Measurements from ENCODE around the gene LRIT3. TPM values are rescaled to one million over a fixed set of nuclear protein-coding genes. Genes with fewer than 3 reads are reported as not detected.
"Not testable (repeated sequence)": the region's sequence is repeated elsewhere in the genome, so short reads cannot be mapped to it uniquely, and the experiment has no call there.

The LRIT3 gene
- polyA plus RNA-seq, 1 donor = 1.4 TPM

DNA sequence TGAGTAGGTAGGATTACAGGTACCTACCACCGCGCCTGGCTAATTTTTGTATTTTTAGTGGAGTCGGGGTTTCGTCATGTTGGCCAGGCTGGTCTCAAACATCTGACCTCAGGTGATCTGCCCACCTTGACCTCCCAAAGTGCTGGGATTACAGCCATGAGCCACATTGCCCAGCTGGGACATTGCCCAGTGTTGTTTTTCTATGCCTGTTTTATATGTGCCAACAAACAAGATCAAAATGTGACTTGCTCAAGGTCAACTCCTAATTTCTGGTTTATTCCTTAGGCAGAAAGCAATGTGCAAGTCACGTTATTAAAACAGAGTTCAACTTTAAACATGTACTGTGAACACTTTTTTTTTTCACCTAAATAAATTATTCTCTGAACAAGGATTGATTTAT lies 2.7 kb downstream of the LRIT3 start:
- no peak for DNase-seq

DNA sequence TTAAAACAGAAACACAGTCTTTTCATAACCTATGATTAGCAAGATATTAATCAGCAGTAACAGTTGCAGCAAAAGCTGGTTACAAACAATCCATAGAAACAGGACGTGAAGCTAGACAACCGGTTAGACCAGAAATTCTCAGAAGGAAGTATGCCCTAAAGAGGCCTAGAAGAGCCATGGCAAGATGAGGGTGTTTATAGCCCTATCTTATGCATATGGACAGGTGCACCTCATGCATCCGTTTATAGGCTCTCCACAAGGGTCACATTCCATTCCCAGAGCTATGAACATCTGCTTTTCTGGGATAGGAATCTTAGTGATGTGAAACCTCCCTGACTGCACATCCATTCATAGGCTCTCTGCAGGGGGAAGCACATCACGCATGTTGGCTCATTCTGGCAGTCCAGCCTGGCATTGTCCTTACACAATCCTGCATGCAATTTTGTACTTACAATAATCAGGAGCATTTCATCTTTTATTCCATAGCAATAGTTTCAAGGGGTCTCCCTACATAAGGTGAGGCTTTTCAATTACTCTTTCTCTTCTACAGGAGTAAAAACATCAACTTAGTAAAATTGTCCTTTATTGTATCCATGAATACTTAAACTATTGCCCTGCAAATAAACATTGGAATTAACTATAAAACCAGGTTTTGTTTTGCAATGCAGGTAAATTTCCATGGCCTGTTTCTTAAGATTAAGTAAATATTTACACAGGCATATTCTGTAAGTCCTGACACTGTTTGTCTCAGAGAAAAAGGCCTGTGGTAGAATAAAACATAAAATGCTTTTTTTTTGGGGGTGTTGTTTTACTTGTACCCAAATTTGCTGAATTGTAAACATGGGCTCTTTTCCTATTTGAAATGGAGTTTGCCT lies 11.8 kb downstream of the LRIT3 start:
- DNase-seq = not testable (repeated sequence)

DNA sequence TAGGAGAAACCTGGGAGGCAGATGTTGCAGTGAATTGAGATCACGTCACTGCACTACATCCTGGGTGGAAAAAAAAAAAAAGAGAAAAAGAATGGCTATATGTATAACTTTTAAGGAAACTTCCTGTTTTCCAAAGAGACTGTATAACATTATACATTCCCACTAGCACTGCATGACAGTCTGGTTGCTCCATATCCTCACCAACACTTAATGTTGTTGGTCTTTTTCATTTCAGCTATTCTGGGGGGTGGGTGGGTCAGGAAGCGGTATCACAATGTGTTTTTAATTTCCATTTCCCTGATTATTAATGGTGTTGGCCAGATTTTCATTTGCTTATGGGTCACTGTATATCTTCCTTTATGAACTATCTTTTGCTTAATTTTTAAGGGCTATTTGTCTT lies 13.4 kb downstream of the LRIT3 start:
- DNase-seq = no peak

DNA sequence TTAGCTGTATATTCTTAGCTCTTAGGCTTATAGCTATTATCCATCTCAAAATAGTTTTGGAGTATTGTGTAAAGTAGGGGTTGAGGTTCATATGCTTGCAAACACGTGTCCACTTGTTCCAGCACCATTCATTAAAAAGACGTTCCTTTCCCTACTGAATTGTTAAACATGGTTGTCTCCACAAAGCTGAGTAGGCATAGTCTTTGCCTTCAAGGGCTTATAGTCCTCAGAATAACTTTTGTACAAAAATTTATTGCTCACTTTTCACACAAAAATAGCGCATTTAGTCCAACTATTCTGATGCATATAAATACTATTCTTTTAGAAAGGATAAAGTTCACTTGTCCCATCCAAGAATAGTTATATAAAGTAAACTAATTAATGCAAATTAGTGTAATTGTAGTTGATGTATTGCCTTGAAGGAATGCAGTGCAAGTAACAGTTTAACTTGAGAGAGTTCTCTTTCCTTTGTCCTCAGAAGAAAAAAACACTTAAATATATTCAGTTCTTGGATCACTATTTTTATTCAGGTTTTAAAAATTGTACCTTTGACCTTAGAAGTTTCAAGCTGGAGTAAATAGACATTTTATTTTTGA lies 14.1 kb downstream of the LRIT3 start:
- no peak for DNase-seq

DNA sequence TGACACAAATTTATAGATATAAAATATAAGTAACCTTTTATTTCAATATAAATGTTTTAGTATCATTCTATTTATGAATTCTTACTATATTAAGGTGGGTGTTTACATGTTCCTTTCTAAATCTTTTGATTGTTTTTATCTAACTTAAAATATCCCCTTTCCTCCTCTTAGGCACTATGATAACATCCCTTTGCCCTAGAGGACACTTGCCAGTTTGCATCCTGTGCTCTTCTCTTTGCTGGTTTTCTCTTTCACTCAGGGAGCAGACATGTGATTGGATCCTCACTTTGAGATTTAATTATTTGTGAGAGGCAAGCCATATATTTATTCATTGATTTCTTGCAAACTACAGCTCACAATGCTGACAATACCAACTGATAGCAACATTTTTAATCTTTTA lies 16.2 kb downstream of the LRIT3 start:
- no peak for DNase-seq

DNA sequence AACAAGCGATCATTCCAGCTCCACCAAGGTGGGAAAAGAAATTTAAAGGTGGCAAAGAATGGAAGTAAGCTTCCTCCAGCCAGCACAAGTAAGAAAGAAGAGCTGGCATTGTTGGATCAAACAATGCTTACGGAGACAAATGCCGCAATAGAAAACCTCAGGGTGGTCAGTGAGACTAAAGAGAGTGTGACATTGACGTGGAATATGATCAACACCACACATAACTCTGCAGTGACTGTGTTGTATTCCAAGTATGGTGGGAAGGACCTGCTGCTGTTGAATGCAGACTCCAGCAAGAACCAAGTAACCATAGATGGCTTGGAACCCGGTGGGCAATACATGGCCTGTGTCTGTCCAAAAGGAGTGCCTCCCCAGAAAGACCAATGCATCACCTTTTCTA lies 22.2 kb downstream of the LRIT3 start:
- DNase-seq = no peak

DNA sequence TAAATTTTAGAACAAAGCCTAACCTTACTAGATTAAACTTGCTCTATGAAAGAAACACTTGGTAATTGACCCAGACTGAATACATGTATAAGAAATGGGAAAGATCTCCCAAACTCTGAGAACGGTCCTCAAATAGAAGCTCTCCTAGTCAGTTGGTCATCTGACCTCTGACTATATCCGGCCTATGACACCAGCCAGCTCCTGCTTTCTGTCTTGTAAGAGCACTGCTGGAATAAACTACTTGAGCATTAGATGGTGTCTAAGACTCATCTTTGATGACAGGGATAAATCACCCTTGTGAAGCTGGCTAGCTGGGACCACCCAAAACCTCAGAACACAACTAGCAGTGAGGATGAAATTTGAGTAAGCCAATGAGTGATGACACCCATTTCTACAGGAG lies 24.2 kb downstream of the LRIT3 start:
- no peak for DNase-seq

DNA sequence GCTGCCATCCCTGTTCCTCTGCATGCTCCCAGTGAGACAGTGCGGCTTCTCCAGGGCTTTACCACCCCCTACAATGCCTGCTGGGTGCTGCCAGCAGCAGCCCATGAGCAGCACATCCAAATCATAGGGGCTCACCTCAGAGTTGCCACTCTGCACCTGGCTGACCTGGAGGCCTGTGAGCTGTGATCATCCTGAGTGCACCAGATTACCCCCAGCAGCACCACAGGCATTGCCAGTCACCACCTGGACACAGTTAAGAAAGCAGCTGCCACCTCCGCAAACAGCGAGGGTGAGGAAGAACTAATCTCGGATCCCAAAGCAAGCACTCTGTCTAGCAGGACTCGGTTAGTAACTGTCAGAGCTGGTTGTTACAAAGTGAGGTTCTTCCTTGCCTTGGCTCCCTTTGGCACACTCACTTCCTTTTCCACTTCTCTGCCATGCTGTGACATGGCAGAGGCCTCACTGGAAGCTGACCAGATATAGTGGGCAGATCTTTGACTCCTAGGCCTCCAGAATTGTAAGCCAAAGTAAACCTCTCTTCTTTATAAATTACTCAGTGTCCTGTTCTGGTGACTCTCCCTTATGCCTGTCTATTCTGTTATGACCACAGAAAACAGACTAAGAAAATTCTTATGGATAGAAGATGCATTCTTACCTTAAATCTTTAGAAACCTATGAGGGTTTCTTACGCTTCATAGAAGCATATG lies 25.2 kb downstream of the LRIT3 start:
- DNase-seq = no peak

DNA sequence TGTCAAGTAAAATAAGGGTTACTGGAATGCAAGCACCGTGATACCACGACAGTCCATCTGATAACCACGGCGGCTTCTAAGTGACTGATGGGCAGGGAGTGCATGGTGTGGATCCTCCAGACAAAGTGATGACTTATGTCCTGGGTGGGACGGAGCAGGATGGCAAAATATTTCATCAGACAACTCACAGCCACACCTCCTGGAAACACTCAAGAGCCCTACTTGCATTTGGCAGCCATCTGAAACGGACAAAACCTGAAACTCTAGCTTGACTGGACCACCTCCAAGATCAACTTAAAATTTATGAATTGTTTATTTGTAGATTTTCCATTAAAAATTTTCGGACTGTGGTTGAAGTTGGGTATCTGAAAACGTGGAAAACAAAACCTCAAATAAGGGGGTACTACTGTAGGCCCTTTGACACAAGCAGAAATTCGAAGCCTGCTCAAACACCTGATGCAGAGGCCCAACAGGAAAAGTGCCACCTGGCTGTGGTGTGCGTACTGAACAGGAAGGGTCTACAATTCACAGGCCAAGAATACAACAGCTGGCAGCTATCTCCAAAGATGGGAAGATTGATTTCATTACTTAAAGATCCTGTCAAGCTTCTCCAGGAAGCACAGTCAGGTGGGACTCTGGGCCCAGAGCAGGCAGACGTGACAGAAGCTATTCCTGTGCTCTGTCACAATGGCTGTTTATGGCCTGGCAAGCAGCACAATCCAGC lies 26.0 kb downstream of the LRIT3 start:
- DNase-seq = no peak

DNA sequence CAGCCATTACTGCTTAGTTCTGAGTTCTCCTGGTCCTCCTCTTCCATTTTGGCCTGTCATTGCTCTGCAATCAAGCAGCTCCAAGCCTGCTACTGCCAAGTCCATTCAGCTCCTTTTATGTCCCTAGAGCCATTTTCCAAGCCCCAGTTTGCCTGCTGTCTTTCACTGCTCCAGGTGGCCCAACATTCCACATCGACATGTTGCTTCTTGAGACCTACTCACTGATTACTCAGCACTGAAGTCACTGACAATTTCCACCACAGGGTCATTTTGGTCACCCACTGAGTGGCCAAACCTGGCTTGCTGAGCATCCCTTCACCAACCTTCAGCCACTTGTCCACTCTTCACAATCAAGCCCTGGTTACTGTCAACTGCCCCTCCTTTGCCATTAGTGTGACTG lies 27.2 kb downstream of the LRIT3 start:
- no peak for DNase-seq

DNA sequence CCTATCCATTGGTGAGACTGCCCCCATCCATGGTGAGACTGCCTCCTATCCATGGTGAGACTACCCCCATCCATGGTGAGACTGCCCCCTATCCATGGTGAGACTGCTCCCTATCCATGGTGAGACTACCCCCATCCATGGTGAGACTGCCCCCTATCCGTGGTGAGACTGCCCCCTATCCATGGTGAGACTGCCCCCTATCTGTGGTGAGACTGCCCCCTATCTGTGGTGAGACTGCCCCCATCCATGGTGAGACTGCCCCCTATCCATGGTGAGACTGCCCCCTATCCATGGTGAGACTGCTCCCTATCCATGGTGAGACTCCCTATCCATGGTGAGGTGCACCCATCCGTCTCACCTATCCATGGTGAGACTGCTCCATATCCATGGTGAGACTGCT lies 27.6 kb downstream of the LRIT3 start:
- DNase-seq = not testable (repeated sequence)

DNA sequence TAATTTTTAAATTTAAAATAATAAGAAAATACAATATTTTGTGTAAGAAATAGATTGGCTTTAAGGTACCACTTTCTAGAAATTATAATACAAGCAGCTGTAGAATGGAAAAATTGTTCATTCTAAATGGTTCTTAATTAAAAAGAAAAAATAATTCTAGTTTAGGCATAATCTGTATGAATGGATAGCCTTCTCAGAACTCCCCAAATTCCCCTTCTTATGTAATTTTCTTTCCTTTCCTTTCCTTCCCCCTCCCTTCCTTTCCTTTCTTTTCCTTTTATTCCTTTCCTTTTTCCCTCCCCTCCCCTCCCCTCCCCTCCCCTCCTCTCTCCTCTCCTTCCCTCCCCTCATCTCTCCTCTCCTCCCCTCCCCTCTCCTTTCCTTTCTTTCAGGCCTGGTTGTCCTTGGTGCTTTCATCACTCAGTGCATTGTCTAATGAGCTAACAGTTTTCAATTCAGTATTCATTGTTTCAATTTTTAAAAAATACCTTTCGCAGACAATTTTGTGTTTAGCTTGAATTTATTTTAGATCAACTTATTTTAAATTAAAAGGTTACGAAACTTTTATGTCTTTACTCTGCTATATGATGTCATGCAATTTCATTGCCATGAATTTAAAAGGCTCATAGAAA lies 28.8 kb downstream of the LRIT3 start:
- DNase-seq = no peak

DNA sequence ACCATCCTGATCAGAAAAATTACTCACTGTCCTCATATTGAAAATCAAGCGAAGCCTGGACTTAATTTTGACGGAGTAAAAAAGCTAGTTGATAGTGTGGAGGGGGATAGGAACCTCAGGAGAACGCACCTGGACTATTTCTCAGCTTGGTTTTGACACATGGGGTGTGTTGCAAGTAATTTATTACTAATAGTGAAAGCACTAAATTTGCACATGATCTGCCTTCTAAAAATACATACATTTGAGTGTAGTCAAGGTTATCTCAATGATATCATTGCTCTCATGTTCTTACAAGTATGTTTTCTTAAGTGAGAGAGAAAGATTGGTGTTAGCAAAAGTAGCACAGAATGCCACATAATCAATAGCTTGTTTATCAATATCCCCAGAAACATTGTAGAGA lies 29.5 kb downstream of the LRIT3 start:
- no peak for DNase-seq

DNA sequence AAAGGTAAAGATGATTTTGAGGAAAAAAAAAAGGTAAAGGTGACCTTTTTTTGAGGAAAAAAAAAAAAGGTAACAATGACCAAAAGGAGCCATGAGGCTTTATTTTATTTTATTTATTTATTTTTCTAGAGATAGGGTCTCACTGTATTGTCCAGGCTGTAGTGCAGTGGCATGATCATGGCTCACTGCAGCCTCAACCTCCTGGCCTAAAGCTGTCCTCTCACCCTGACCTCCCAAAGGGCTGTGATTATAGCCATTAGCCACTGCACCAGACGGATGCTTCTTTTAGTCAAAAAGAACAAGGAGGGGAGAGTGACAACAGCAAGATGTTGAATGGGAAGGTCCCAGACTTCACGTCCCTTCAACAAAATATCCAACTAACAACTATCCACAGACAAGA lies 30.4 kb downstream of the LRIT3 start:
- no peak for DNase-seq

DNA sequence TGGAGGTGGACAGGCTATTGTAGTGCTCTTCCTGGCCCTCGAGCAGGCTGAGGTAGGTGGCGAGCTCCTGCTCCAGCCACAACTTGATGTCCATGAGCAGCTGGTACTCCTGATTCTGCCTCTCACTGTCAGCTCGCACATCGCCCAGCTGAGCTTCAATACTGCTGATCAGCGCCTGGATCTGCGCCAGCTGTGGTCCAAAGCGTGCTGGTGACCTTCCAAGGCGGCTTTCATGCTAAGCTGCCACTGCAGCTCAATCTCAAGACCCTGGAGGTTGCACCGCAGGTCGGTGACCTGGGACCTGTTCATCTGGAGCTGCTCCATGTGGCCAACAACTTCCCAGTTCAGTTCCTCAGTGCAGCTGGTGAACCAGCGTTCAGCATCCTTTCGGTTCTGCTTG lies 31.2 kb downstream of the LRIT3 start:
- no peak for DNase-seq

DNA sequence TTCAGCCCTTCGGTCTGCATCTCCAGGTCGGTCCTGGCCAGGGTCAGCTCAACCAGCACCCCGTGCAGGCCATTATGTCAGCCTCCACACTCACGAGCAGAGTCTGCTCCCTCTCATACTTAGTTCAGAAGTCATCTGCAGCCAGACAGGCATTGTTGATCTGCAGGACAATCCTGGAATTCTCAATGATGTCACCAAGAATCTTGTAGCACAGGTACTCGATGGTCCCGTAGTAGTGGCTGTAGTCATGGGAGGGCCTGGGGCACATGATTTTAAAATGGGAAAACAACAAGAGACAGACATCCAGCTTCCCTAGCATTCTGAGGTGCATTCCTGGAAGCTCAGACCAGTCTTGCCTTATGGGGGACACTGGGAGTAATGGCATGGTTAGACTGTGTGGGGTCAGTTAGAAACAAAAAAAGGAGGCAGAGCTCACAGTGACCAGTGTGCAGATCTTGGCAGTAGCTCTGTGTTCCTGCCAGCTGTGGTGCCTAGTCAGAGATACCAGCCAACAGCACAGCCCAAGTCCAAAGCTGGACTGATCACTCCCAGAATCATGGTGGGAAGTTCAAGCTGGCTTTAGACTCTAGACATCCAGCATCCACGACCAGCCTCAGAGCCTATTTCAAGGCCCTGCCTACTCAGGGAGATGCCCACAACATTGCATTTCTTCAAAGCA lies 31.9 kb downstream of the LRIT3 start:
- DNase-seq = no peak

DNA sequence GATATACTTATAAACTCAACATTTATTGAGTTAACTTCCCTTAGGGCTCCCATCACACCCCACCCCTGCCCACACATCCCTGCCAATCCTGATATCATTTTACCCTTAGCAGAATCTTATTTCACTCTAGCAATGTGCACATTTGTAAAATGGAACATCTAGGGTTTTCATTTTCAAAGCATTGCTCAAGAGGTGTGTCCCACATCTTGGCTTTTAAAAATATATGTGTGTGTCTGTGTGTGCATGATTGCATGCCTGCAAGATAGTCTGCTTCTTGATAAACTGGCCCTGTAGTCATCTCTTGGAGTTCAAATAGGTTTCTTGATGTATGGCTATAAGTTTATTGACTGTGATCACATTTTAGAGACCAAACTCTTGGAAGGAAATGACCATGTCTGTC lies 38.4 kb downstream of the LRIT3 start:
- DNase-seq = no peak

DNA sequence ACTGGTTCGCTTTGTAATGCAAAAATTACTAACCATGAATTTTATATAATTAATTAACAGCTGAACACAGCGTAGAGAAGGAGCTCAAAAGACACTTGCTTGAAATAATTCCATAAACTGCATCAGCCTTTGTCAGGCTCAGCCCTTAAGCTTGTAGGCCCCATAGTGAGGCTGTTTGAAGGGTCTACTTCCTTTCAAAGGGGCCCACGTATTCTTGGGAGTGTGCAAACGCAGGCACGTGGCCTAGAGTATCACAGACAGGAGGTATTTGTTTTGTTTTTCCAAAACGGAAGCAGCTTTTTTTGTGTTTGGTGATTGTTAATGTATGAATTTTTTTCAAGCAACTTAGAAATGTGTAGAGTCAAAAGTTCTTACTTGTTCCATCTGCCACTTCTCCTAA lies 39.2 kb downstream of the LRIT3 start:
- DNase-seq = no peak

DNA sequence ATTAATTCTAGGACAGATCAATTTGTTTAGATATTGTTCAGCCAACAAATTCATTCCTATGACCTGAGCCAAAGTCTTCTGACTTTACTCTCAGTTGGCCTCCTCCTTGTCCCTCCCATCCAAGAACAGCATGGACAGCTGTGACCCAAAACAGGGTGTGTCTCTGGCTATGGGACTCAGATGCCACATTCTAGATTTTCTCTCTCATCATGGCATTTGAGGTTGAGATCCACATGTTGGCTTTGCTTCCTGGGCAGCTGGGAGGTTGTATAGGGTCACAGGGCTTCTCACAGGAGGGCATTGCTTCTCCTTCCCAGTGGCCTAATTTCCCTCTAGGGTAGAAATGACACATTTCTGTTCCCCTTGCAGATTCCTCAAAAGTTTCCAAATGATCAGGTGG lies 42.2 kb downstream of the LRIT3 start:
- DNase-seq = no peak

DNA sequence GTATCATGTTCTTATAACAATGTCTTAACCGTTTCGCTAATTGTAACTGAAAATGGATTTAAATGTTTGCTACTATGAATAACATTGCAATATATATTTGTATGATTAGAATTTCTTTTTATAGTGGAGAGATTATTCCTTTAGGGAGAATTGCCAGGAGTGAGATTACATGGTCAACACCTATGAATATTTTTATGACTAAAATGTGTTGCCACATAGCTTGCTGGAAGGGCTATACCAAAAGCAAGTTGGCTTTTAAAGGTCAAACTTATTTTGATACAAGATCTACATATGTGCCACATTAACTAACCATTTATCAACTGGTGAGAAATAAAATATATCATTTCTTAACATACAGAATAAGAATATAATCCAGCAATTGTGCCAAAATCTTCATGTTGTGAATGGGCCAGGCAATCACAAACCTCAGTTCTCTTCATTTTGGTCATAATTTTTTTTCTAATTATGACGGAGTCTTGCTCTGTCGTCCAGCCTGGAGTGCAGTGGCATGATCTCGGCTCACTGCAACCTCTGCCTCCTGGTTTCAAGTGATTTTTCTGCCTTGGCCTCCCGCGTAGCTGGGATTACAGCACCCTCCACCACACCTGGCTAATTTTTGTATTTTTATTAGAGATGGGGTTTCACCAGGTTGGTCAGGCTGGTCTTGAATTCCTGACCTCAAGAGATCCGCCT lies 54.8 kb downstream of the LRIT3 start:
- no peak for DNase-seq

DNA sequence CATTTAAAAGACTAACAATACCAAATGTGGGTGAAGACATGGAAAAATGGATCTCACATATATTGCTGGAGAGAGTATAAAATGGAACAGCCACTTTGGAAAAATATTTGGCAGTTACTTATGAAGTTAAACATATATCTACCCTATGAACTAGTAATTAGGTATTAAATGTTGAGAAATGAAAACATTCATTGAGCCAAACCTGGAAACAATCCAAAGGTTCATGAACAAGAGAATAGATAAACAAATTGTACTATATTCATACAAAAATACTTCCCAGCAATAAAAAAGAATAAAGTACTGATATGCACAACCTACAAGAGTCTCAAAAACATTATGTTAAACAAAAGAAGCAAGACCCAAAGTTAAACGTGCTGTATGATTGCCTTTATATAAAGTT lies 60.8 kb downstream of the LRIT3 start:
- DNase-seq = no peak
